Stimulated activated naive CD4-positive, alpha-beta T cell treated with Interleukin-2 at 50 U/mL for 16 hours (primary cell): ENCODE data around the gene ENTPD6.

Experiments used
- DNase-seq: peaks from one replicate; lab custom pipeline; 2025; lab: John Stamatoyannopoulos, UW

ENTPD6 gene

GRCh38 chr20:25242231-25242630 is 46.7 kb downstream of the ENTPD6 start:
- DNase-seq = no peak

- no peak for DNase-seq
Measured at GRCh38 chr20:25243416-25243979, 48.0 kb downstream of the ENTPD6 start.

GRCh38 chr20:25244976-25245375 is 49.5 kb downstream of the ENTPD6 start:
- no peak for DNase-seq

- DNase-seq = no peak
Measured at GRCh38 chr20:25245461-25245860, 49.9 kb downstream of the ENTPD6 start.

- DNase-seq = no peak
Measured at GRCh38 chr20:25246182-25246999, 50.9 kb downstream of the ENTPD6 start.

- DNase-seq = no peak
Measured at GRCh38 chr20:25247000-25247517, 51.5 kb downstream of the ENTPD6 start.

- peak; percentile 33 for DNase-seq
Measured at GRCh38 chr20:25247518-25247955, 52.0 kb downstream of the ENTPD6 start.

- DNase-seq = peak; percentile 58
Measured at GRCh38 chr20:25247956-25248785, 52.7 kb downstream of the ENTPD6 start, which contains the start of gene PYGB. PYGB (plus strand) TSS chr20:25248085; CDS start chr20:25248179, 94 bp downstream.

GRCh38 chr20:25248786-25249172 is 53.3 kb downstream of the ENTPD6 start:
- no peak for DNase-seq

- DNase-seq = no peak
Measured at GRCh38 chr20:25249198-25249931, 53.9 kb downstream of the ENTPD6 start.

GRCh38 chr20:25250508-25250907 is 55.0 kb downstream of the ENTPD6 start:
- no peak for DNase-seq

GRCh38 chr20:25251019-25251418 is 55.5 kb downstream of the ENTPD6 start:
- DNase-seq = no peak

GRCh38 chr20:25251558-25251957 is 56.0 kb downstream of the ENTPD6 start:
- no peak for DNase-seq

GRCh38 chr20:25252230-25252651 is 56.7 kb downstream of the ENTPD6 start:
- no peak for DNase-seq

GRCh38 chr20:25252686-25253421 is 57.3 kb downstream of the ENTPD6 start:
- no peak for DNase-seq

- no peak for DNase-seq
Measured at GRCh38 chr20:25253606-25254275, 58.2 kb downstream of the ENTPD6 start.

- DNase-seq = no peak
Measured at GRCh38 chr20:25254571-25254970, 59.1 kb downstream of the ENTPD6 start.

- no peak for DNase-seq
Measured at GRCh38 chr20:25254986-25255680, 59.6 kb downstream of the ENTPD6 start.

- DNase-seq = no peak
Measured at GRCh38 chr20:25256226-25256859, 60.8 kb downstream of the ENTPD6 start.
